ENCODE data around the gene MORF4L1. TPM values are rescaled to one million over a fixed set of nuclear protein-coding genes. Genes with fewer than 3 reads are reported as not detected.
"Not testable (repeated sequence)": the region's sequence is repeated elsewhere in the genome, so short reads cannot be mapped to it uniquely, and the experiment has no call there.

Gene MORF4L1
- total and polyA plus RNA-seq, 10 of the 15 experiments (the other 5 are each of a cell fraction or from before 2014, with no cell fraction given), result 113 to 636 (median 229) TPM

- no peak for ATAC-seq
- H3K9me3 ChIP-seq (replicated peaks; ENCODE audit: control insufficient read depth, insufficient read depth, low read length), result no peaks in the 10 kb centered on the region
- H3K27me3 ChIP-seq (replicated peaks in 1 of 2; ENCODE audit: control insufficient read depth in 2 of 2, insufficient read depth in 2 of 2, low read length in 1 of 2), result no peaks in the 10 kb centered on the region
- ChIA-PET POLR2A (interaction anchor here (1.3 kb wide), 1 partner anchor 77 kb away, joined by 3 read pairs; no protein-coding TSS in a partner anchor), RAD21 (ENCODE audit: unreplicated experiment) (no interaction called here), CTCF (interaction anchor here (1.5 to 2.7 kb wide), 3 partner anchors 17 to 80 kb away, joined by 5 to 9 read pairs (median 5); no protein-coding TSS in a partner anchor), SMC1A (ENCODE audit: uncharacterized antibody, unreplicated experiment) (interaction anchor here (0.7 to 1.7 kb wide), 2 partner anchors 53 to 168 kb away, joined by 3 to 7 read pairs; no protein-coding TSS in a partner anchor)
- intact Hi-C loops (cut with micrococcal nuclease; ENCODE audit: unreplicated experiment), result no loop called here
- WGBS (ENCODE audit: insufficient coverage, insufficient replicate concordance, low lambda C conversion rate, missing lambda C conversion rate), result 82% methylated on average over 17 of the region's 17 CpGs
- no peak for FAIRE-seq
- peaks cover 60 to 61% of the 10 kb centered on the region in 2 experiments for H3K36me3 ChIP-seq (ENCODE audit: control insufficient read depth in 2 of 2, insufficient read depth in 2 of 2, low read length in 1 of 2)
- no peaks in the 10 kb centered on the region; the same call in 1 of the 2 replicates for H3K4me1 ChIP-seq (ENCODE audit: control insufficient read depth, insufficient read depth, low read length)
- no peak overlapping the region for H3K4me2 ChIP-seq (ENCODE audit: control insufficient read depth, insufficient read depth)
- TF ChIP-seq ZNF207 (IDR thresholded peaks at IDR 0.05; ENCODE audit: borderline replicate concordance), result no peak
- peak; percentile 68 for TF ChIP-seq POLR2A (IDR thresholded peaks at IDR 0.05; ENCODE audit: low read depth, low read length)
- TF ChIP-seq JUNB (IDR thresholded peaks at IDR 0.05), result no peak
- no peak for TF ChIP-seq CTCF (IDR thresholded peaks at IDR 0.05 in 2 of 3, conservative IDR thresholded peaks at IDR 0.05 in 1 of 3; ENCODE audit: control insufficient read depth in 2 of 3, extremely low read depth in 1 of 3, insufficient read depth in 1 of 3, low read depth in 3 of 3, low read length in 3 of 3)
- no peak for TF ChIP-seq ZNF622 (IDR thresholded peaks at IDR 0.05)
- in situ Hi-C loops (cut with MboI), result no loop called here
- no peak overlapping the region for H3K27ac ChIP-seq (ENCODE audit: control insufficient read depth, insufficient read depth)
- no peak overlapping the region for H3K9ac ChIP-seq (ENCODE audit: control insufficient read depth, insufficient read depth, low read length)
- no TSS peak for BruUV-seq (replicated peaks)
- H4K20me1 ChIP-seq (ENCODE audit: control insufficient read depth, insufficient read depth), result no peaks in the 10 kb centered on the region; the same call in 1 of the 2 replicates
- H3K79me2 ChIP-seq (ENCODE audit: control insufficient read depth, insufficient read depth, low read length), result no peaks in the 10 kb centered on the region
- H3K4me3 ChIP-seq, result no peak overlapping the region
- H2AFZ ChIP-seq (ENCODE audit: control insufficient read depth, low read depth, low read length), result no peak overlapping the region
- no peak for DNase-seq (ENCODE audit: low read depth, low spot score)
Observed at GRCh38 chr15:78927077-78927790, 54.5 kb downstream of the MORF4L1 start.

GRCh38 chr15:78928176-78928575, 55.5 kb downstream of the MORF4L1 start:
- CTCF ChIA-PET; H3K4me1 ChIP-seq (ENCODE audit: control insufficient read depth, insufficient read depth, low read length); H3K4me2 ChIP-seq (ENCODE audit: control insufficient read depth, insufficient read depth); FAIRE-seq; DNase-seq (ENCODE audit: low read depth, low spot score); in situ Hi-C loops (cut with MboI); H3K4me3 ChIP-seq; H2AFZ ChIP-seq (ENCODE audit: control insufficient read depth, low read depth, low read length); intact Hi-C loops (cut with micrococcal nuclease; ENCODE audit: unreplicated experiment); H3K9me3 ChIP-seq (replicated peaks; ENCODE audit: control insufficient read depth, insufficient read depth, low read length); H4K20me1 ChIP-seq (ENCODE audit: control insufficient read depth, insufficient read depth); H3K27me3 ChIP-seq (replicated peaks in 1 of 2; ENCODE audit: control insufficient read depth in 2 of 2, insufficient read depth in 2 of 2, low read length in 1 of 2); BruUV-seq (replicated peaks); SMC1A ChIA-PET (ENCODE audit: uncharacterized antibody, unreplicated experiment); RAD21 ChIA-PET (ENCODE audit: unreplicated experiment); ATAC-seq; H3K27ac ChIP-seq (ENCODE audit: control insufficient read depth, insufficient read depth); H3K79me2 ChIP-seq (ENCODE audit: control insufficient read depth, insufficient read depth, low read length); H3K9ac ChIP-seq (ENCODE audit: control insufficient read depth, insufficient read depth, low read length): not testable (repeated sequence)
- 97% methylated on average over 13 of the region's 14 CpGs for WGBS (ENCODE audit: insufficient coverage, insufficient replicate concordance, low lambda C conversion rate, missing lambda C conversion rate)
- H3K36me3 ChIP-seq (ENCODE audit: control insufficient read depth in 2 of 2, insufficient read depth in 2 of 2, low read length in 1 of 2), result peaks cover 51 to 62% of the 10 kb centered on the region in 2 experiments
- POLR2A ChIA-PET, result interaction anchor here (0.6 kb wide), 2 partner anchors 68 to 647 kb away, joined by 3 read pairs; no protein-coding TSS in a partner anchor

All from GM12878 (cell line).